GM12864 (cell line): Measurements from ENCODE around the gene EVX1.

Source experiments
- DNase-seq: peaks from one replicate; pipeline ENCODE4 v3.0.0-alpha.2; 2011; ENCODE audit warnings: low read depth
- H3K4me3 ChIP-seq: 2 replicates; pipeline ENCODE4 v1.5.1; 2011; ENCODE audit warnings: mild to moderate bottlenecking, low read depth, low read length, control low read depth
- CTCF ChIP-seq: IDR thresholded peaks from 2 replicates; pipeline ENCODE4 v1.5.1; 2011; ENCODE audit warnings: low read depth, mild to moderate bottlenecking, moderate library complexity, low read length, control low read depth, inconsistent platforms; ENCODE audit errors: missing control alignments

The EVX1 gene

GRCh38 chr7:27251652-27252590 is 9.3 kb downstream of the EVX1 start:
- no peak for DNase-seq
- no peak overlapping the region for H3K4me3 ChIP-seq
- TF ChIP-seq CTCF = no peak

GRCh38 chr7:27254625-27255024 is 12.0 kb downstream of the EVX1 start:
- TF ChIP-seq CTCF = no peak
- H3K4me3 ChIP-seq = no peak overlapping the region
- DNase-seq = no peak

- no peak for DNase-seq
- H3K4me3 ChIP-seq = no peak overlapping the region
- TF ChIP-seq CTCF = no peak
These were observed 17.6 kb downstream of the EVX1 start for GRCh38 chr7:27260211-27260610.

- DNase-seq = no peak
- no peak for TF ChIP-seq CTCF
- no peak overlapping the region for H3K4me3 ChIP-seq
These were observed 19.5 kb downstream of the EVX1 start for GRCh38 chr7:27262121-27262520.

GRCh38 chr7:27263781-27264180 is 21.2 kb downstream of the EVX1 start:
- no peak overlapping the region for H3K4me3 ChIP-seq
- TF ChIP-seq CTCF = no peak
- DNase-seq = no peak

GRCh38 chr7:27269455-27269854 is 26.9 kb downstream of the EVX1 start:
- no peak for DNase-seq
- no peak for TF ChIP-seq CTCF
- H3K4me3 ChIP-seq = no peak overlapping the region

- TF ChIP-seq CTCF = no peak
- H3K4me3 ChIP-seq = no peak overlapping the region
- no peak for DNase-seq
These were observed 28.8 kb downstream of the EVX1 start for GRCh38 chr7:27271384-27271783.
